Activated CD8-positive, alpha-beta memory T cell treated with anti-CD3 and anti-CD28 coated beads for 36 hours (primary cell): Measurements from ENCODE around the gene EIF3I. TPM values are rescaled to one million over a fixed set of nuclear protein-coding genes. Genes with fewer than 3 reads are reported as not detected.

Experiments
- CTCF ChIA-PET: fragments of 350-600 bp; sonication (Branson Sonifier 250); formaldehyde crosslinking; loops from one replicate; lab custom pipeline; 2021; ENCODE audit warnings: antibody characterized with exemption; lab: Charles Lee
- POLR2A ChIA-PET: fragments of 350-600 bp; sonication (Branson Sonifier 250); formaldehyde crosslinking; loops from one replicate; lab custom pipeline; 2021; ENCODE audit warnings: antibody characterized with exemption; lab: Charles Lee
- total RNA-seq, 2 experiments: library from RNA; stranded (reverse); gene quantifications; one replicate each; pipeline ENCODE4 v1.2.3, GENCODE V29; 2021

Gene EIF3I
- total RNA-seq, 2 experiments from 2014 or later: 387 to 402 TPM

DNA sequence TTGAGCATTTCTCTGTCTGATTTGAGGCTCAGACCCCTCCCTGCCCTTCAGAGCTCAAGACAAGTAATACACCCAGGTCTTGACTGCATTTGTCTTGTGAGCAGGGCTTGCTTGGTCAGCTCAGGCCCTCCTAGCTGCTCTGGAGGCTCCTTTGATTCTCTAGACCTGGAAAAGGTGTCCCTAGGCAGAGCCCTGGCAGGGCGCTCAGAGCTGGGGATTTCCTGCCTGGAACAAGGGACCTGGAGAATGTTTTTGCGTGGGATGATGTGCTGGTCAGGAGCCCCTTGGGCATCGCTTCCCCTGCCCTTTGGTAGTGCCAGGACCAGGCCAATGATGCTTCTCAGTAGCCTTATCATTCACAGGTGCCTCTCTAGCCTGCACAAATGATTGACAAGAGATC lies 26.7 kb upstream of the EIF3I start:
- ChIA-PET CTCF (no interaction called here), POLR2A (interaction anchor here (1.0 kb wide), 1 partner anchor 130 kb away, joined by 3 read pairs; no protein-coding TSS in a partner anchor)

DNA sequence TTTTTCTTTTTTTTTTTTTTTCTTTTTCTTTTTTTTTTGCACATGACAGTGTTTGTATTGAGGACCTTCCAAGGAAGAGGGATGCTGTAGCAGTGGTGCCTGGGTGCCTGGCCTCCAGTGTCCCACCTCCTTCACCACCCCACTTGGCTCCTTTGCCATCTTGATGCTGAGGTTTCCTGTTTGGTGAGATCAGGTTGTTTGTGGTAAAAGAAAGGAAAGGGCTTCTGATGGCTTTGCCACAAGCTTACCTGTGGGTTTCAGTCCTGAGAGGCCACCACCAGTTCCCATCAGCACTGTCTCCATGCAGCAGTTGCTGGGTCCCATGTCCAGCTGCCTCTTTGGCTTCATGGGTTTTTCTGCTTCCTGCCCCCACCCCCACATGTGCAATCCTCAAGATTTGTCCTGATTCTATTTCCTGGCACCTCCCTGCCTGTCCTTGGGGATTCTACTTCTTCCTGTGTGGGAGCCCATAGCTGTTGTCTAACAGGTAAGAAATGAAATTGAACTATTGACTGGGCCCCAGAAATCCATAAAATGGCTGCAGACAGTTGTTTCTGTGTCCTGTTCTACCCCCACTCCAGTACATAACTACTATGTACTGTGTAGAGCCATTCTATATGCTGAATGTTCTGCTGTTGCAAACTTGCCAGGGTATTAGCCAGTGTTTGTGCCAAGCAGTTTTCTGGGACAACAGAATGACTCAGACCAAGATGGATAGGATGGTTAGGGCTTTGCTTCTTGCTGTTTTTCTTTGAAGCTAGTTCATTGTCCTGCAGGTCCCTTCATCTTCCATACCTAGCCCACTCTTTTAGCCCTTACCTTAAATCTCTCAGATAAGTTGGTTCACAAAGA lies 26.0 kb upstream of the EIF3I start:
- POLR2A ChIA-PET: interaction anchor here (0.7 to 1.0 kb wide), 2 partner anchors 97 to 130 kb away, joined by 3 to 4 read pairs; no protein-coding TSS in a partner anchor
- CTCF ChIA-PET: interaction anchor here (1.4 to 1.5 kb wide), 2 partner anchors 45 to 52 kb away, joined by 3 to 4 read pairs; no protein-coding TSS in a partner anchor

DNA sequence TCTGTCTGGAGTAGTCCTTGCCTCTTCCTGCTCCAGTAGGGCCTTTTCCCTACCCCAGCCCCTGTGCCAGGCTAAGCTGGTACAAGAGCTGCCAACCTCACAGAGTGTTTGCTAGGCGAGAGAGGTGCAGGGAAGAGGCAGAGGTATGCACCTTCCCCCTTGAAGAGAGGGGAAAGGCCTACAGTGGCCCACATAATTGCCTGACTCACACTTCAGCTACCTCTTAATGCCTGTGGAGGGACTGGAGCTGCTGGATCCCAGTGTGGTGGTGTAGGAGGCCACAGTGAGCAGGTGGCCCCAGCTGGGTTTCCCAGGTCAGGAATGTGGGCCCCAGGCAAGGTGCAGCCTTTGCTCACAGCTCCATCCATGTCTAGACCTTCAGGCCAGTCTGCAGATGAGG lies 25.1 kb upstream of the EIF3I start:
- ChIA-PET CTCF (interaction anchor here (1.1 to 1.6 kb wide), 5 partner anchors 9 to 51 kb away, joined by 3 to 8 read pairs (median 4); partner anchors contain the start of gene TXLNA), POLR2A (interaction anchor here (0.6 kb wide), 1 partner anchor 294 kb away, joined by 11 read pairs; no protein-coding TSS in a partner anchor)

DNA sequence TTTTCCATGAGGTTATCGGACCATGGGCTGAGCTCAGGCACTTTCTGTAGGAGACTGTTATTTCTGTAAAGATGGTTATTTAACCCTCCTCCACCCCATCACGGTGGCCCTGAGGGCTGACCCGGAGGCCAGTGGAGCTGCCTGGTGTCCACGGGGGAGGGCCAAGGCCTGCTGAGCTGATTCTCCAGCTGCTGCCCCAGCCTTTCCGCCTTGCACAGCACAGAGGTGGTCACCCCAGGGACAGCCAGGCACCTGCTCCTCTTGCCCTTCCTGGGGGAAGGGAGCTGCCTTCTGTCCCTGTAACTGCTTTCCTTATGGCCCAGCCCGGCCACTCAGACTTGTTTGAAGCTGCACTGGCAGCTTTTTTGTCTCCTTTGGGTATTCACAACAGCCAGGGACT lies 24.4 kb upstream of the EIF3I start:
- ChIA-PET CTCF (interaction anchor here (0.7 to 1.6 kb wide), 6 partner anchors 9 to 296 kb away, joined by 3 to 8 read pairs (median 4); partner anchors contain the start of gene TXLNA), POLR2A (interaction anchor here (0.6 to 0.7 kb wide), 3 partner anchors 18 to 295 kb away, joined by 3 to 11 read pairs (median 6); partner anchors contain the start of gene TXLNA)

DNA sequence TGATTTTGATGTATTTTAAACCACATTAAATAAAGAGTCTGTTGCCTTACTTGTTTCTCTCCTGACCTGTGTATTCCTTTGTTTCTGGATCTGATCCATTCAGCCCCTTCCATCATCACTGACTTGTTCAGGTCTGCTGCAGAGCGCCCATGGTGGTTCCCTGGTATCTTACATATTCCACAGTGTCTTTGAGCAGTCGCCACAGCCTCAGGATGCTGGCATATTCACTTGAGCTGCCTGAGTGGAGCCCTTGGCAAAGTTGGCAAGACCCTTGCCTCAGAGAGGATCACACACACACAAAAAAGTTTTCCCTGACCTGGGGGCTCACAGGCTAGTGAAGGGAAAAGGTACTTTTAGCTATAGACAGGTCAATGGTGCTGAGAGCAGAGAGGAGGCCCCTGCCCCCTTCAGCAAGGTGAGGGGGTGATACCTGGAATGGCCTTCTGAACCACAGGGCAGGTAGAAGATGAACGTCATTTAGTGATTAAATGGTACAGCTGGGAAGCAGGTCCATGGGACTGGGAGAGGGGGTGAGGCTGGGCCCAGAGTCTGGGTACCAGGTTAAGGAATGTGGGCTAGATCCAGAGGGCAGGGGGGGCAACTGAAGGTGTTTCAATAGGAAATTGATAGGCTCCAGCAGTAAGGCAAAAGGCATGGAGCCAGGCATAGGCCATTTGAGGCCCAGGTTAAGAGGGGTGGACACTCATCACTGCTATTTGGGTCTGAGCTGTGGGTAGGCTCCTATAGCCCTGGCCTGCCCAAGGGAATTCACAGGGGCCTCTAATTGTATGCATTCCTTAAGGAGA lies 23.8 kb upstream of the EIF3I start:
- ChIA-PET POLR2A (interaction anchor here (0.6 to 0.7 kb wide), 2 partner anchors 19 to 47 kb away, joined by 3 to 6 read pairs; partner anchors contain the start of gene TXLNA), CTCF (interaction anchor here (0.7 to 1.6 kb wide), 5 partner anchors 8 to 297 kb away, joined by 3 to 8 read pairs (median 4); partner anchors contain the start of gene TXLNA)

DNA sequence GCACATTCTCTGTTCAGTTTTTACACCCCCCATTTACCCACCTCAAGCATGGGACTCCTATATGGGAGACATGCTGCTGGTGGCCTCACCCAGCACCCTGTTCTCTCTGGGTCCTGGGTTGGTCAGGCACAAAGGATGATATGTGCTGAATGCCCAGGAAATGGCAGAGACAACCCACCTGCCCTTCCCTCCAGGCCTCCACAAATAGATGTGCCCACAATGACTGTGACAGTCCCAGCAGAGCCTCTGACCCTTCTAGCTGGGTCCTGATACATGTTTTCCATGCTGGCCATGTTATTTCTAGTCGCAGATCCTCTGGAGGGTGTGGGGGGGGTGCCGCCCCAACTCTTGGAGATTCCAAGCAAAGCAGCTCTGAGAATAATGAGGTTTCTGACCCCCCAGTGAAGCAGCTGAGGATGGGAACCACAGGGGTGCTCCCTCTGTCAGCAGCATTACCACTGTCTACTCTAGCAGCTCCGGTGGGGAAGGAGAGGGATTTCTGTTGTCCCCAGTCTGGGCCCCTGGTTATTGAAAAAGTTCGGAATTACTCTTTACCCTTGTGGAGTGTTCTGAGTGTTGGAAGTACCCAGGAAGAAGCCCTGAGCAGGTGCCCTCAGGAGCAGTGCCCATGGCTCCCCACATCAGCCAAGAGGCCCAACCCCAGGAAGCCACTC lies 23.0 kb upstream of the EIF3I start:
- ChIA-PET CTCF (interaction anchor here (1.0 to 2.7 kb wide), 2 partner anchors 49 to 194 kb away, joined by 3 to 8 read pairs; no protein-coding TSS in a partner anchor), POLR2A (no interaction called here)

DNA sequence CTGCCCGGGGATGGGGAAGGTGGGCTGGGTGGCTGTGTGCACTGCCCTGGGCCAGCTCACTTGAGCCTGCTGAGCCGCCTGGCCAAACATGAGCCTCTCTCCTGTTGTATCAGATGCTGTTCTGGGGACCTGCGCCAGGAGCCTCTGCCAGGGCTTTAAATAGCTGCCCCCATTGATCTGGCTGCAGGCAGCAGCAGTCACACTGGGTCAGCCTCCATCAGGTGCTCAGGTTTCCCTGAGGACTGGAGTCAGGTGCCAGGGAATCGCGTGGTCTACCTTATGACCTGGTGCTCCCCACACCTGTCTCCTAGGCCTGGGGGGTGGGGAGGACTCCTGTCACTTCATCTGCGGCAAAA lies 22.5 kb upstream of the EIF3I start:
- POLR2A ChIA-PET: no interaction called here
- CTCF ChIA-PET: interaction anchor here (1.0 to 3.3 kb wide), 3 partner anchors 16 to 193 kb away, joined by 3 to 12 read pairs (median 8); no protein-coding TSS in a partner anchor

DNA sequence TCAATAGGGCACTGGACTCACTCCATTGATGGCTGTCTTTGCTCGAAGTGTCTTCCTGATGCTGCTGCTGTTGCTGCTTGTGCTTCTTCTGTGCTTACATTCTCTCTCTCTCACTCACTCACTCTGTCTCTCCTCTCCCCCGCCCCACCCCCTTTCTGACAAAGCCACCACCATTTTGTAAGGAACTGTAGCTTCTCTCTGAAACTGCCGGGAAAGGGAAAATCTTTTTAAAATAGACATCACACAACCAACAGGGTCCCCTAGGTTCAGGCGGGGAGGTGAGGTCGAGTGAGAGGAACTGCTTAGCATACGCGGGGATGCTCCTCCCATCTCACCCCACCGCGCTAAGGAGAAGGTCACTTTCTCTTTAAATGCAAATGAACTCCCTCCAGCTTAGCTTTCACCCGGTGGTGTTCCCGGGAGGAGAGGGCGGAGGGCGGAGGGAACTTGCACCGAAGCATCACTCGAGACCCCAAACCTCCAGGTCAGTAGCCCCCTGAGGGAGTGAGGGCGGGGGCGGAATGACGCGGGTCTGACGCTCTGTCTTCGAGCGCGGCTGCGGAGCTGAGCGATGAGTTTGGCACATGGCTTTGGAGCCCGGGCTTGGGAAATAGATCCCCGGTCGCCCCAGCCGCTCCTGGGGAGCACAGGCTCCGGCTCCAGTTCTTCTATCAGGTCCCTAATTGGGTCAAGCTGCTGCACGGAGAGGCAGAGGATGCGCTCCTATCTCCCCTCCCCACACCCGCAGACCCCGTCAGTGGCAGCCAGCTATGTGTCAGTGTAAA lies 21.8 kb upstream of the EIF3I start, which contains the start of gene CCDC28B:
CCDC28B (plus strand) TSS at position 370 of the 785 bp plus-strand sequence. CDS start 1,341 bp downstream, outside the sequence.
- POLR2A ChIA-PET: interaction anchor here (0.6 to 1.9 kb wide), 5 partner anchors 9 to 180 kb away, joined by 3 to 10 read pairs (median 4); partner anchors contain the start of gene TXLNA

DNA sequence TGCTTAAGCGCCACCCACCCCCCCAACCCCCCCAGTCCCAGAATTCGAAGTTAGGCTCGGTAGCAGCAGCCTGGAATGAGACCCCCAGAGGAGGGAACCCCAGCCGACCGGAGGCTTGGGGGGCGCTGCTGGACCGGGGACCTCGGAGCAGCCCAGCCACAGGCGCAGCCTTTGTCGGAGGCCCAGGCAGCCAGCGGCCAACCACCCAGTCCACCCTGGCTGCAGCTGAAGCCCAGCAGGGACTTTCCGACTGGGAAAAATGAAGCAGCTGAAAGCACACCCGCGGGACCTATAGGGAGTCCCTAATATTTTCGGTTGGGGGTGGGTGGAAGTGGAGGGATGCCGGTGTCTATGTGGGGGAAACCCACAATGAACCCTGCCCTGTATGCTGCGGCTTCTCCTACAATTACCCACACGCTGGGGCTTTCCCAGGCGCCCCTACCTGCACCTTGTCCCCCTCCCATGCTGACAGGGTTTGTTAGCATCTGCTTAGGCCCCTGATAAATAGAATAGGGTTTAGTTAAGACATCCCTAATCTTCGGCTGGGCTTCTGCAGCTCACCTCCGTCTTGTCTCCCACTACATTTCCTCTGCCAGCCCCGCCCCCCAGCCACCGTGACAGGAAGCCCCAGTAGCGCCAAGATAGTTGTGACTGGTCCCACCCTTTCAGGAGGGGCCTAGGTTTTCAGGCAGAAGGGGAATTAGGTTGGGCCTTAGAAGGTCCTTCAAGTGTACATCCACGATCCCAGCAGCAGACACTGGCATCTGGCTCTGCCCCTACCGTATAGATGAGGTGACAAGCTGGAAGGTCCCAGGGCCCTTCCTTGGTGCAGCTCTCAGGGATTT lies 21.0 kb upstream of the EIF3I start:
- CTCF ChIA-PET: interaction anchor here (0.6 to 3.3 kb wide), 7 partner anchors 15 to 200 kb away, joined by 3 to 12 read pairs (median 3); partner anchors contain the start of gene KPNA6
- POLR2A ChIA-PET: interaction anchor here (0.6 to 1.9 kb wide), 5 partner anchors 10 to 181 kb away, joined by 3 to 10 read pairs (median 4); partner anchors contain the start of gene TXLNA

More for the DNA sequence above, 21.8 kb upstream of the EIF3I start, which contains the start of gene CCDC28B:
- CTCF ChIA-PET: interaction anchor here (0.7 to 3.3 kb wide), 5 partner anchors 16 to 201 kb away, joined by 3 to 12 read pairs (median 6); partner anchors contain the start of gene KPNA6

DNA sequence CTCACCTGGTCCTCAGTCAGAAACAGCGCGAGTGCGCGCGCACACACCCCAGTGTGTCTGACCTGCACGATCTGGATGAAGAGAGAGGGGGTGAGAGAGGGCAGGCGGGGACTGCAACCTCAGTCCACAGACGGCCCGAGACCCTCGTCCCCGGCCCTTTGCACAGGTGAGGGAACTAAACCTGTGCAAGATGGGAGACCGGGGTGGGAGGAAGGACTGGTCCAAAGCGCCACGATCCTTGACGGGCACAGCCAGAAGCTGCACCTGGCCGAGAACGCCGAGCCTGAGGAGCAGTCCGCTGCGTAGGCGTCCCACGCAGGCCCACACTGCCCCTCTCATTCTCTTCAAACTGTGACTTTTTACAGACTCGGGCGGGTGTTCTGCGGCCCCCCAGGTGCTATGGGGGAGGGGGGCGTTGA lies 17.3 kb upstream of the EIF3I start:
- CTCF ChIA-PET: interaction anchor here (0.7 to 3.2 kb wide), 4 partner anchors 11 to 204 kb away, joined by 3 to 20 read pairs (median 5); no protein-coding TSS in a partner anchor
- POLR2A ChIA-PET: interaction anchor here (0.5 to 1.2 kb wide), 3 partner anchors 12 to 44 kb away, joined by 3 read pairs; no protein-coding TSS in a partner anchor

DNA sequence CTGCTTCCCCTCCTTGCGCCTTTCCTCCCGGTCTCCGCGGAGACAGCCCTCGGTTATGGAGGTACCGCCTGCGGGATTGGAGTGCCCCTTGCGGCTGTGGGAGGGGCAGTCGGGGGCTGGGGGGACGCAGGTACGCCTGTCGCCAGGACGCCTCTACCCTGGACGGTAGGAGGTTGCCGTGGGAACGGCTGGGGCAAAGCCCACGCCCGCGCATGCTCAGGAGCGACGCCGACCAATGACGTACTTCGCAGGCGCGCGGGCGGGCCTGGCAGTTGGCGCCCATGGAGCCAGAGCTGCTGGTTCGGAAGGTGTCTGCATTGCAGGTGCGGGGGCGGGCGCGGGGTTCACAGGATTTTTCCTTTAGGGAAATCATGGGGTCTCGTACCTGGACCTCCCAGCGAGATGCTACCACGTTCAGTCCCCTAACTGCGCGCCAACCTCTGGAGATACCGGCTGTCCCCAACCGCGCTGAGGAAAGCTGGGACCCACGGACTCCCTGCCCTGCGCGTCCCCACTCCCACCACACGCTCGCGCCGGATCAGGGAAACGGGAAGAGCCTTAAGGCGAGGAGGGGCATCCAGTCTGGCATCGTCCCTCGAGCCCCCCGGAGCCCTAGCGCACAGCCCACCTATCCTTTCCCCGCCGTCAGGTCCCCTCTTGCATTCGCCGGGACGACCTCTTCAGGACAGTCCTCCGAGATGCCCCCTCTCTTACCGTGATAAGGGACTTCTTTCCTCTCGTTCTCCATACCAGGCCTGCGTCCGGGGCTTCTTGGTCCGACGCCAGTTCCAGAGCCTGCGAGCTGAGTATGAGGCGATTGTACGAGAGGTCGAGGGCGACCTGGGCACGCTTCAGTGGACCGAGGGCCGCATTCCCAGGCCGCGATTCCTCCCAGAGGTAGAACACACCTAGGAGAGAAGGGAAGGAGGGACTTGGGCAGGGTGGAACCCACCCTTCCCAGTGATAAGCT lies 16.5 kb upstream of the EIF3I start, which contains the start of gene IQCC:
IQCC (plus strand) TSS at position 271 of the 970 bp plus-strand sequence; CDS start at position 282, 11 bp downstream.
- CTCF ChIA-PET: interaction anchor here (0.7 to 3.2 kb wide), 6 partner anchors 8 to 203 kb away, joined by 3 to 20 read pairs (median 4); no protein-coding TSS in a partner anchor
- POLR2A ChIA-PET: interaction anchor here (0.6 to 1.2 kb wide), 6 partner anchors 11 to 102 kb away, joined by 3 to 11 read pairs (median 3); no protein-coding TSS in a partner anchor

DNA sequence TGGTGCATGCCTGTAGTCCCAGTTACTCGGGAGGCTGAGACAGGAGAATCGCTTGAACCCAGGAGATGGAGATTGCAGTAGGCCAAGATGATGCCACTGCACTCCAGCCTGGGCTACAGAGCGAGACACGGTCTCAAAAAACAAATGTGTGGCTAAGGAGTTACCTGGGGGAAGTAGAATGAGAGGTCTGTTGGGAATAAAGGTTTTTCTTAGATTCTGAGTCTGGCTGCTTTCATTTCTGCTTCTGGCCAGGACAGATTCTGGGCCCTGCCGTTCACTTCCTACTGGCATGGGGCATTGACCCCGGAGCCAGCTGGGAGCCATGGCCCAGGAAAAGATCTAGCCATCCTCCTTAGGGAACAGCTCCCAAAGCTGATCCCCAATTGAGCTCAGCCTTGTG lies 13.7 kb upstream of the EIF3I start:
- ChIA-PET CTCF (interaction anchor here (0.5 kb wide), 1 partner anchor 389 kb away, joined by 3 read pairs; no protein-coding TSS in a partner anchor), POLR2A (no interaction called here)

DNA sequence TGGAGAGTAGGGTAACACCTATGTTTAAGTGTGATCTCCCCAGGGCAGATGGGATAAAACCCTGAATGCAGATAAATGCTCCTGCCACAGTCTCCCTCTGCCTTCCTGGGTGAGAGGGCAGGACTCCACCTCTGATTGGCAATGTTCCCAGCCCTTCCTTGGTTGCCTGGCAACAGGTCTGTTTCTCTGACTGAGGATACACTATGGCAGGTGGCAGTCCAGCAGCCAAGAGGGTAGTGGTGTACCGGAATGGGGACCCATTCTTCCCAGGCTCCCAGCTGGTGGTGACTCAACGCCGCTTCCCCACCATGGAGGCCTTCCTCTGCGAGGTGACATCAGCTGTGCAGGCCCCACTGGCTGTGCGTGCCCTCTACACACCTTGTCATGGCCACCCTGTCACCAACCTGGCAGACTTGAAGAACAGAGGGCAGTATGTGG lies 13.3 kb upstream of the EIF3I start, which contains the start of gene DCDC2B:
DCDC2B (plus strand) TSS at position 199 of the 438 bp plus-strand sequence; CDS start at position 204, 5 bp downstream.
- POLR2A ChIA-PET: no interaction called here
- CTCF ChIA-PET: interaction anchor here (0.5 kb wide), 1 partner anchor 389 kb away, joined by 3 read pairs; no protein-coding TSS in a partner anchor
